ENCODE data around the gene MCF2L2.

- TF ChIP-seq CTCF (IDR thresholded peaks at IDR 0.05) (no peak), POLR2A (IDR thresholded peaks at IDR 0.05) (no peak)
These were observed 199.2 kb downstream of the MCF2L2 start for GRCh38 chr3:183229178-183229577.
